AML-193 (cell line): Measurements from ENCODE around the gene PHLPP2.
"Not testable (repeated sequence)": the region's sequence is repeated elsewhere in the genome, so short reads cannot be mapped to it uniquely, and the experiment has no call there.

ENCODE experiments used
- DNase-seq, 2 experiments: peaks; one replicate each; lab custom pipeline; 2025; lab: John Stamatoyannopoulos, UW

PHLPP2 gene

GRCh38 chr16:71623597-71623996, 100.9 kb downstream of the PHLPP2 start:
- DNase-seq: no peak

- no peak for DNase-seq
Measured at GRCh38 chr16:71622088-71622487, 102.4 kb downstream of the PHLPP2 start.

GRCh38 chr16:71618429-71618828, 106.1 kb downstream of the PHLPP2 start:
- no peak for DNase-seq

DNA sequence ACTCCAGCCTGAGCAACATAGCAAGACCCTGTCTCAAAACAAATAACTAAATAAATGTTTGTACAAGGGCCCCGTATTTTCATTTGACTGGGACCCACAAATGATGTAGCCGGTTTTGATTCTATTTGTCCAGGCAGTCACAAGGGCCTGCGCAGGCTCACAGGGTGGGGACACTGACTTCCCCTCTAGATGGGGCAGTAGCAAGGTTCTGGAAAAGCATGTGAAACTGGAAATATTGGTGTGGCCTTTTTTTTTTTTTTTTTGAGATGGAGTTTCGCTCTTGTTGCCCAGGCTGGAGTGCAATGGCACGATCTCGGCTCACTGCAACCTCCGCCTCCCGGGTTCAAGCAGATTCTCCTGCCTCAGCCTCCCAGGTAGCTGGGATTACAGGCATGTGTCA, 109.5 kb downstream of the PHLPP2 start:
- DNase-seq: not testable (repeated sequence)

DNA sequence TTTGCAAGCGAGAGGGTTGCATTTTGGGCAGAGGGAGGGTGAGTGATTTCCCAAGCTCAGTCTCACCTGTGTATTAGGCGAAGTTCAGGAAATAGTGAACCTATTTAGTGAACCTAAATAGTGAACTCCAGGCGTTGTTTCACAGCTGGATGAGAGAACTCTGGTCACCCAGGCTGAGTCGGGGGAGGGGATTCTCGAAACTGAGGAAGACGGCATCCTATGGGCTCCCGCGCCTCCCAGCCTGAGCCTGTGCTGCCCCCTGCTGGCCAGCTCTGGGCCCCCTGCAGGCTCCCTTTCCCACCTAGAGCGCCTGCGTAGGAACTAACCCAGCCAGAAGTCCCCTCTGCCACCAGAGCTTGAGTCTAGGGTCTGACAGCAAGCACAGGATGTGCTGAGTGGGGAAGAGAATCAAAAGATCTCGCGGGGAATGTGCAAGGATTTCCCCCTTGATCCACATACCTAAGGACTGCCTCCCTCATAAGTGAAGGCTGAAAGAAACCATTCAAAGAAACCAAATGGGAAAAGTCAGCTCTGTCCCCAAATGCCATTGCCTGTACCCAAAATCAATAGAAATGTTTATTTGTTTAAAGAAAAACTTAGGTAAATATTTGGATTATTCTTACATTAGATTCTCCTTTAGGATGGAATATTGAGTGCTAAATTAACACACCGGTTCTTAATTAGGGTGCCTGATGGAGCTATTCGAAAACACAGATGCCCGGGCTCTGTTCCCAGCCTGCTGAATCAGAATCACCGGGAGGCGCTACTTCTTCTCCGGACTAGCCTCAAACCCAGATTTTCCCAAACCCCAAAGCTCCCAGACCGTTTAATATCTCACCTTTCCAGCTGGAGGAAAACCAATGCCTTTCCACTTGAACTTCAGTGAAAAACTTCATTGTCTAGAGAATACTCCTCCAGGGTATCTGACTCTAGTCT, 113.3 kb downstream of the PHLPP2 start:
- DNase-seq: peak; percentile 20 to 23

DNA sequence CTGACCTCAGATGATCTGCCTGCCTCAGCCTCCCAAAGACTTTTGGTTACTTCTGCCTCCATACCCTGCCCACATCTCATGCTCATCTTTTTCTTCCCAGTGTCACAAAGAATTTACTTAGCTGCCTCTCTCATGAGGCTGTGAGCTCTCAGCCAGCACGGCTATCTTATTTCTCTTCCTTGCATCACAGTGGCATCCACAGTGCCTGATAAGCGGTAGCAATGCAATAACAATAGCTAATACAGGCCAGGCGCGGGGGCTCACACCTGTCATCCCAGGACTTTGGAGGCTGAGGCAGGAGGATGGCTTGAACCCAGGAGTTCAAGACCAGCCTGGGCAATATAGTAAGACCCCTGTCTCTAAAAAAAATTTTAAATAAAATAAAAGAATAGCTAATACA, 114.1 kb downstream of the PHLPP2 start:
- DNase-seq: no peak

GRCh38 chr16:71609066-71609465, 115.4 kb downstream of the PHLPP2 start:
- no peak for DNase-seq

DNA sequence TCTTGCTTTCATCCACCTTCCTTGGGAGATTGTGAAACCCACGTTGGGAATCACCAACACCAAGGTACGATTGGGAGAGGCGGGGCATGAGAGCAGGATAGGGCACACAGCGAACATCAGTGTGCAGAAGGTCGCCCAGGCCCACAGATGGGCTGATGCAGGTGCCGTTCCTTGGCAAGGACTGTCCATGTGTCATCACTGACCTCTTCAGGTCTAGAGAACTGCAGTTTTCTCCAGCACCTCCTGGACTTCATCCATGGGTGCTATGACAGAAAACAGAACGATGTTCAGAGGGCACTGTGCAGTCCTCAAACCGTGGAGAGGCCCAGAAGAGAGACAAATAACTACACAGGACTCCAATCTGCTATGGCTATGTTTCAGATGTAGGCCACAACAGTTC, 123.7 kb downstream of the PHLPP2 start:
- DNase-seq: no peak

GRCh38 chr16:71598426-71598825, 126.1 kb downstream of the PHLPP2 start:
- not testable (repeated sequence) for DNase-seq

GRCh38 chr16:71595340-71595826, 129.1 kb downstream of the PHLPP2 start:
- DNase-seq: not testable (repeated sequence)
